GM18873 (cell line): ENCODE results near the gene SYNDIG1L.

ENCODE experiments used
- ATAC-seq: cut with Tn5 transposase; IDR thresholded peaks from one replicate; pipeline ENCODE4 v1.9.1; 2021; ENCODE audit warnings: mild to moderate bottlenecking, moderate library complexity, moderate number of reproducible peaks; ENCODE audit not compliant: unreplicated experiment, low FRiP score

SYNDIG1L gene

GRCh38 chr14:74434294-74434693, 8.3 kb upstream of the SYNDIG1L start:
- ATAC-seq, result no peak

GRCh38 chr14:74429991-74430390, 4.0 kb upstream of the SYNDIG1L start:
- no peak for ATAC-seq

DNA sequence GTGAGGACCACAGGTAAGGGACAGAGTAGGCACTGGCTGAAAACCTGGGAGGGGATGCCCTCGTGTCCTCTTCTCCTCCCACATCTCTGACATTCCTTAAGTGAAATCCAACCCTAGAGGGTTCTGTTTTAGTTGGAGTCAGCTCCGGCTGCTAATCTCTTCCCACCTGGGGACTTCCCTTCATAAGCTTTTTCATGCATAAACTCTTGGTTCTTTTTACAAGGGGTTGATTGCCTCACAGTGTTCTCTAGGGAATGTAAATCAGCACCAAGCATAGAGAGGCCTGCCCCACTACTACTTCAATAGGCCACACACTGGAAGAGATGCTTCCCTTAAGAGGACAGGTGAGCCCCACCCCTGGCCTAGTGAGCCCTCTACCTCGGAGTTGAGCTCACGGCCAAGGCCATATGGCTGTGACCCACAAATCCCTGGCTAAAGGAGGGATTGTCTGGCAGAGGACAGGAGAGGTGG, 3.2 kb upstream of the SYNDIG1L start:
- no peak for ATAC-seq

DNA sequence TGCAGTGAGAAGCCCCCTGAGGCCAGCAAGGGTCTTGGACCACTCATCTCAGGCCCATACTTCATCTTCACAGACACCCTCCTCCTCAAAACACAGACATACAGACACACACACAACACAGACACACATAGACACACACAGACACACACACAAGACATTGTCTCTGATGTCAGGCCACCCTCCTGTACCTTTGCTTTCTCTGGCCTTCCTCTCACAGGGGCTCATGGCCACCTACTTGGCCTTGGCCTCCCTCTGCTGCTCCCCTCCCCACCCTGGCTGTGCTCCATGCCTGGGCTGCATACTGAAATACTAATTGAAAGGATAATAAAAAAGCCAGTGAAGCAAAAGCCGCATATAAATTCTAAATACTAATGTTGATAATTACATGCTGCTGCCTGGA, 1.6 kb upstream of the SYNDIG1L start:
- no peak for ATAC-seq

- ATAC-seq, result no peak
Observed at GRCh38 chr14:74425525-74426201, 347 bp downstream of the SYNDIG1L start.

DNA sequence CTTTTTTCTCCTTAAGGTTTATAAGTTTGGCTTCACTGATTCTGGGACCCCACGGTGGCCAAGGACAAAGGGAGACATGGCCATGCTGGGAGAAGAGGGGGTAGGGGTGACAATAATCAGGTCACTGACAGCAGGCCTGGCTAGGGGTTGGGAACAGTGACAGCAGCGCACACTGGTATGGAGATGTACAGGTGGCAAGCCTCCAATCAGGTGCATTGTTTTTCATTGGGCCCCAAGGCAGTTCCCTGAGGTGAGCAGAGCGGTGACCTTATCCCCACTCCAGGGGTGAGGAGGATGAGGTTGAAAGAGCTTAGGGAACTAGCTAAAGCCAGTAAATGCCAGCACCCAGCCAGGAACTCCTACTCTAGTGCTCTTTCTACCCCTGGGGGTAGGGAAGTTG, 1.4 kb downstream of the SYNDIG1L start:
- no peak for ATAC-seq

GRCh38 chr14:74423246-74423645, 2.8 kb downstream of the SYNDIG1L start:
- ATAC-seq, result no peak

GRCh38 chr14:74421981-74422380, 4.0 kb downstream of the SYNDIG1L start:
- no peak for ATAC-seq

GRCh38 chr14:74419086-74419485, 6.9 kb downstream of the SYNDIG1L start:
- no peak for ATAC-seq

- ATAC-seq, result no peak
Observed at GRCh38 chr14:74418031-74418430, 8.0 kb downstream of the SYNDIG1L start.

- ATAC-seq, result no peak
Observed at GRCh38 chr14:74417611-74418010, 8.4 kb downstream of the SYNDIG1L start.

DNA sequence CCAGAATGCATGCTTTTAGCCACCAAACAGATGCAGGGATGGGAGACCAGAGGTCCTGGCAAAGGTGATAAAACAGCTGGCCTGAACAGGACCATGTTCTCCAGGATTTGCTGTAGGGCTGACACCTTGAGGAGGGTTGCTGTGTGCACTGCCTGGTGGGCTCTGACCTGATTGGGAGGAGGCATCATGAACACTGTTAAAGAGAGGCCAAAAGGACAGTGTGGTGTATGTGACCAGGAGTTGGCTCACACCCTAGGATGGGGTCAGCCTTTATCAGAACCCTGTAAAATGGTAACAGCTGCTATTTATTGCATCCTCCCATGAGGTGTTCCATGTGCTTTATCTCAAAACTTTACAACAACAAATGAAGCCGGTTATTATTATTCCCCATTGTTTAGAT, 8.8 kb downstream of the SYNDIG1L start:
- no peak for ATAC-seq

- ATAC-seq, result no peak
Observed at GRCh38 chr14:74415115-74415437, 10.9 kb downstream of the SYNDIG1L start.

GRCh38 chr14:74414403-74415114, 11.5 kb downstream of the SYNDIG1L start:
- ATAC-seq, result no peak

- ATAC-seq, result no peak
Observed at GRCh38 chr14:74413627-74414026, 12.4 kb downstream of the SYNDIG1L start.

DNA sequence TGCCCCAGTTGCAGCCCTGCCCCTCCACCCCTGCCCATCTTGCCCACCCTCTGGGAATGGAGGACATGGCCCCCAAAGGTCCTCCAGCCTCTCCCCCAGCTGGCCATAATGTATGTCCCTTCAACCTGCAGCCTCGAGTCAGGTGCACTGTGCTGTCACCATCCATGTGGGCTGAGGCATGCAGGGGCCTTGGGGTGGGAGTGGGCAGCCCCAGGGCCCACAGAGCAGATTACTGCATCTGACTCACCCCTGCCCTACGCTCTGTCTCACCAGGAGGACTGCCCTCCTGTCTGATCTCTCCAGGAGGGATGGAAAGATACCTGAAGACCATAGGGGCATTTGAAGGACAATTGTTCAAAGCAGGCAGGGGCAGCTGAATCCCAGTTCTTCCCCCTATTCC, 13.3 kb downstream of the SYNDIG1L start:
- no peak for ATAC-seq

DNA sequence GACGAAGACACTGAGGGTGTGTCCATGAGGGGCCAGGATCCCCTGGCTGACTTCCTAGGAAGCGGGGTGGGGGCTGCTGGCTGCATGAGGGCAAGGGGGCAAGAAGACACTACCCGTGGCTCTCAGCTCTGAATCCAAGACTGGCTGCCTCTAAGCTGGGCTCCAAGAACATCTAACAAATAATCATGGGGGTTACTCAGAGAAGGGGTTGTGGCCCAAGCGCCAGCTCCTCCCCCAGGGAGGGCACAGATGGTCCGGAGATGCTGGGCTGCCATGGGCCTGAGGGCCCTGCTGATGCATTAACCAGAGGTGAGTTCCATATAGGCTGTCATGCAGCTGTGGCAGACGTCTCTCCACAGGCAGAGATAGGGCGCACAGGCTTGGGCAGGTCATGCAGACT, 14.3 kb downstream of the SYNDIG1L start:
- ATAC-seq, result no peak

- no peak for ATAC-seq
Observed at GRCh38 chr14:74409441-74409840, 16.6 kb downstream of the SYNDIG1L start.

GRCh38 chr14:74408870-74409269, 17.1 kb downstream of the SYNDIG1L start:
- ATAC-seq, result no peak

- no peak for ATAC-seq
Observed at GRCh38 chr14:74407801-74408154, 18.2 kb downstream of the SYNDIG1L start.

DNA sequence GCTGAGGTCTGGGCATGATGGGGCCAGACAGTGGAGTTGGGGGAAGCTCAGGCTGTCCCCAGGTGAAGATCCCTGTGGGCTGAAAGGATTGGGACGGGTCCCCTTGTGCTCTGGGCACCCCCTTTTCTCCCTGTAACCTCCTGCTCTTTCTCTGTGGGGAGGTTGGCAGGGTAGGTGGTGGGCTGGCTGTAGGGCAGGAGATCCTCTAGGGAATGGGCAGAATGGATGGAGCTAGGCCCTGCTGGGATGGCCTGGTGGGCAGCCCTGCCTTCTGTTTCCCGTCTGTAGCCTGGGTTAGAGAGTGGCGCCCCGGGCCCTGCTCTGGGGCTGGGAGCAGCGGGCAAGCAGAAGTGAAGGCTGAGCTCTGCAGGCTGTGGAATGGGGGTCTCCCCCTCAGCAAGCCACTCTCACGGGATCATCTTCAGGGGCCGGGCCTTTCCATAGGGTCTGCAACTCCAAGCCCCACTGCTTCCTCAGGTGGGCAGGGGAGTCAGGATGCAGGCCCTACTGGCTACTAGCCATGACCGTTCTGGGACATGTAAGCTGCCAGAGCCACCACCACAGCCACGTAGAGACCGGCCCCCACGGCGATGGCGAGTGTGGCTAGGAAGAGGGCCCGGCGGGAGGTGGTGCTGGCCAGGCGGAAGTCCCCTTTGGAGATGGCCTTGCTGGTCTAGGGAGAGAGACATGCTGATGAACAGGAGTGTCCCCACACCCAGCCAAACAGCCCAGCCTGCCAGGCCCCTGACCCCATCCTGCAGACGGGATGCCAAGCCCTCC, 18.8 kb downstream of the SYNDIG1L start:
- no peak for ATAC-seq

DNA sequence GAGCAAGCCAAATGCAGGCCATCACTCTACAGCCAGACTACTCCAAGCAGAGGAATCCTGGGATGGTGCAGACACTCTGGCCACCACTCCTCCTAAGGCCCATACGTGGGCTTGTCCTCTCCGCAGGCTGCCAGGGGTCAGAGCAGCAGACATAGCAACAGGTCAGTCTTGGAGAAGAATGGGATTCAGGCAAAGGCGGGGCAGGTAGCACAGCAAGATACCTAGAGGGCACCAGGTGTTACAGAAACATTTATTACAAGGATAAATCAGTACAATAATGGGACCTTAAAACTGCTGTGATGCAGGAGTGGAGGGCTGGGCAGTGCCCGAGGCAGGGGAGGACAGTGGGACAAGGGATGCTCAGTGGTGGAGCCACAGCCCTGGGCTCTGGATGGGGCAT, 20.3 kb downstream of the SYNDIG1L start:
- ATAC-seq, result no peak
